Calu3 (cell line): ENCODE measurements around the gene BNIP3. TPM values are rescaled to one million over a fixed set of nuclear protein-coding genes. Genes with fewer than 3 reads are reported as not detected.

Source experiments
- BruUV-seq: library from RNA; stranded (reverse); fragments of 400-500 nt; replicated peaks from 2 replicates; lab custom pipeline; 2021; lab: Mats Ljungman, UMichigan
- CTCF ChIA-PET: fragments of 300-600 bp; sonication (Branson Sonifier 250); formaldehyde crosslinking; loops from one replicate; lab custom pipeline; 2022; ENCODE audit warnings: antibody characterized with exemption; lab: Charles Lee
- DNase-seq: peaks from one replicate; pipeline ENCODE4 v3.0.0; 2022
- H3K27ac Mint-ChIP-seq: one replicate; pipeline ENCODE4 v1.8.0; 2022; ENCODE audit warnings: mixed read lengths; ENCODE audit not compliant: unreplicated experiment
- H3K27me3 Mint-ChIP-seq: one replicate; pipeline ENCODE4 v1.8.0; 2022; ENCODE audit warnings: mixed read lengths; ENCODE audit not compliant: unreplicated experiment
- H3K36me3 Mint-ChIP-seq: one replicate; pipeline ENCODE4 v1.8.0; 2022; ENCODE audit warnings: mild to moderate bottlenecking, moderate library complexity, mixed read lengths; ENCODE audit not compliant: insufficient read depth, unreplicated experiment
- H3K4me1 Mint-ChIP-seq: one replicate; pipeline ENCODE4 v1.8.0; 2022; ENCODE audit warnings: mild to moderate bottlenecking, low read depth, mixed read lengths; ENCODE audit not compliant: unreplicated experiment
- H3K4me3 Mint-ChIP-seq: one replicate; pipeline ENCODE4 v1.8.0; 2022; ENCODE audit warnings: mild to moderate bottlenecking, low read depth, moderate library complexity, mixed read lengths; ENCODE audit not compliant: unreplicated experiment
- H3K9me3 Mint-ChIP-seq: one replicate; pipeline ENCODE4 v1.8.0; 2022; ENCODE audit warnings: low read depth, mixed read lengths; ENCODE audit not compliant: unreplicated experiment
- CTCF ChIP-seq: fragments of 200-600 bp; IDR thresholded peaks from one replicate; pipeline ENCODE4 v1.8.0; 2022; ENCODE audit warnings: antibody characterized with exemption; ENCODE audit not compliant: unreplicated experiment
- intact Hi-C: fragments of 100-400 bp; cut with micrococcal nuclease; formaldehyde crosslinking; loops from one replicate; pipeline ENCODE4 v1.10.0; 2022; ENCODE audit not compliant: unreplicated experiment
- total RNA-seq: library from RNA; stranded (reverse); gene quantifications from 2 replicates; pipeline ENCODE4 v1.2.3, GENCODE V29; 2022

Gene BNIP3
- total RNA-seq, 1 experiment from 2014 or later = 7.9 TPM

GRCh38 chr10:131947631-131948347, 33.9 kb downstream of the BNIP3 start:
- CTCF ChIA-PET = no interaction called here
- no peaks in the 10 kb centered on the region for H3K27me3 Mint-ChIP-seq
- no peaks in the 10 kb centered on the region for H3K4me1 Mint-ChIP-seq
- no peaks in the 10 kb centered on the region for H3K9me3 Mint-ChIP-seq
- no peak for DNase-seq
- intact Hi-C loops = no loop called here
- no peak for TF ChIP-seq CTCF
- H3K4me3 Mint-ChIP-seq = no peak overlapping the region
- BruUV-seq = no TSS peak
- peaks cover 22% of the 10 kb centered on the region for H3K36me3 Mint-ChIP-seq
- H3K27ac Mint-ChIP-seq = no peak overlapping the region

- Mint-ChIP-seq H3K9me3 (no peaks in the 10 kb centered on the region), H3K27ac (no peak overlapping the region), H3K27me3 (no peaks in the 10 kb centered on the region), H3K4me3 (no peak overlapping the region), H3K36me3 (peaks cover 22% of the 10 kb centered on the region), H3K4me1 (no peaks in the 10 kb centered on the region)
- no peak for TF ChIP-seq CTCF
- BruUV-seq = no TSS peak
- DNase-seq = no peak
- intact Hi-C loops = no loop called here
- CTCF ChIA-PET = no interaction called here
Observed at GRCh38 chr10:131946880-131947279, 34.8 kb downstream of the BNIP3 start.

- no peak overlapping the region for H3K4me3 Mint-ChIP-seq
- intact Hi-C loops = no loop called here
- BruUV-seq = no TSS peak
- no peaks in the 10 kb centered on the region for H3K27me3 Mint-ChIP-seq
- no peak for TF ChIP-seq CTCF
- no peaks in the 10 kb centered on the region for H3K9me3 Mint-ChIP-seq
- CTCF ChIA-PET = interaction anchor here (0.7 kb wide), 1 partner anchor 173 kb away, joined by 3 read pairs; no protein-coding TSS in a partner anchor
- no peaks in the 10 kb centered on the region for H3K4me1 Mint-ChIP-seq
- no peak for DNase-seq
- no peak overlapping the region for H3K27ac Mint-ChIP-seq
- peaks cover 22% of the 10 kb centered on the region for H3K36me3 Mint-ChIP-seq
Observed at GRCh38 chr10:131946321-131946751, 35.4 kb downstream of the BNIP3 start.

- Mint-ChIP-seq H3K9me3 (no peaks in the 10 kb centered on the region), H3K4me3 (no peak overlapping the region), H3K27ac (no peak overlapping the region), H3K27me3 (no peaks in the 10 kb centered on the region), H3K4me1 (no peaks in the 10 kb centered on the region), H3K36me3 (peaks cover 22% of the 10 kb centered on the region)
- intact Hi-C loops = no loop called here
- BruUV-seq = no TSS peak
- DNase-seq = no peak
- CTCF ChIA-PET = no interaction called here
- no peak for TF ChIP-seq CTCF
Observed at GRCh38 chr10:131944976-131945695, 36.6 kb downstream of the BNIP3 start.
